Upper lobe of left lung (tissue), 6 donors: Measurements from ENCODE around the gene CDH22. TPM values are rescaled to one million over a fixed set of nuclear protein-coding genes. Genes with fewer than 3 reads are reported as not detected.

Experiments used
- ATAC-seq, 2 donors: fragments of 200-7000 bp; cut with Tn5 transposase; one replicate each; pipeline ENCODE4 v1.9.1; 2022; ENCODE audit warnings: mild to moderate bottlenecking in 2 of 2, moderate library complexity in 2 of 2; ENCODE audit not compliant: low FRiP score in 2 of 2
- DNase-seq, 2 donors: peaks; one replicate each; pipeline ENCODE4 v3.0.0-alpha.2; 2019 to 2020
- H3K27ac ChIP-seq, 4 donors: fragments of 200-600 bp; sonication (generic); one replicate each; pipeline ENCODE4 v1.5.1; 2016 to 2019
- H3K27me3 ChIP-seq, 4 donors: fragments of 200-600 bp; sonication (generic); one replicate each; pipeline ENCODE4 v1.5.1; 2017 to 2019
- H3K36me3 ChIP-seq, 4 donors: fragments of 200-600 bp; sonication (generic); one replicate each; pipeline ENCODE4 v1.5.1; 2016 to 2019
- H3K4me1 ChIP-seq, 4 donors: fragments of 200-600 bp; sonication (generic); one replicate each; pipeline ENCODE4 v1.5.1; 2018 to 2019
- H3K4me3 ChIP-seq, 4 donors: fragments of 200-600 bp; sonication (generic); one replicate each; pipeline ENCODE4 v1.5.1; 2017 to 2019; ENCODE audit warnings: mild to moderate bottlenecking in 2 of 4, moderate library complexity in 1 of 4
- H3K9me3 ChIP-seq, 4 donors: fragments of 200-600 bp; sonication (generic); one replicate each; pipeline ENCODE4 v1.5.1; 2018 to 2019
- CTCF ChIP-seq, 6 experiments: fragments of 450-650 bp in 4 of 6; fragments of 200-600 bp in 2 of 6; sonication (generic) in 2 of 6; IDR thresholded peaks; one replicate each; pipeline ENCODE4 v1.5.1; 2016 to 2019; ENCODE audit warnings: antibody characterized with exemption in 6 of 6
- EP300 ChIP-seq, 4 donors: sonication (generic); formaldehyde crosslinking; IDR thresholded peaks; one replicate each; pipeline ENCODE4 v1.5.1; 2017; ENCODE audit warnings: antibody characterized with exemption in 4 of 4, control low read depth in 2 of 4
- POLR2A ChIP-seq, 4 donors: fragments of 450-650 bp; IDR thresholded peaks; one replicate each; pipeline ENCODE4 v1.5.1; 2016 to 2017; ENCODE audit warnings: antibody characterized with exemption in 4 of 4, mild to moderate bottlenecking in 2 of 4
- POLR2AphosphoS5 ChIP-seq, 2 donors: sonication (generic); formaldehyde crosslinking; IDR thresholded peaks; one replicate each; pipeline ENCODE4 v1.5.1; 2017; ENCODE audit warnings: antibody characterized with exemption in 2 of 2
- WGBS, 2 donors: methylation state at CpG; one replicate each; pipeline ENCODE4 v1.1.5; 2017 to 2018; 5-methylcytosine and 5-hydroxymethylcytosine counted together
- total RNA-seq, 6 donors: library from RNA; depleted of rRNA in 4 of 6; stranded (reverse); fragments of >200 nt in 4 of 6; gene quantifications; one replicate each; pipeline versions ENCODE4 v1.1.0 to v1.2.1, GENCODE V29; 2016 to 2021
- donor health status: DM: no; HTN: no; CAD: no; lungs with moderate emphysema.
- donor health status: DM: no; HTN: yes; CAD: no; lungs with severe emphysema.

Gene CDH22
- total RNA-seq, 6 donors from 2014 or later: 0.10 to 0.40 (median 0.24) TPM; not detected in 2

- no peak for ATAC-seq
- Histone ChIP-seq H3K27me3 (peaks cover 0 to 3% (median 0%) of the 10 kb centered on the region in 4 donors), H3K27ac (no peak overlapping the region), H3K4me3 (no peak overlapping the region), H3K9me3 (no peaks in the 10 kb centered on the region), H3K36me3 (no peaks in the 10 kb centered on the region), H3K4me1 (no peaks in the 10 kb centered on the region)
- no peak for DNase-seq
- TF ChIP-seq CTCF (IDR thresholded peaks at IDR 0.05): no peak
- TF ChIP-seq POLR2AphosphoS5 (IDR thresholded peaks at IDR 0.05): no peak
- no peak for TF ChIP-seq POLR2A (IDR thresholded peaks at IDR 0.05)
- TF ChIP-seq EP300 (IDR thresholded peaks at IDR 0.05): no peak
- 40 to 49% methylated on average over 9 to 17 of the region's 17 CpGs for WGBS, 2 donors
Measured at GRCh38 chr20:46215913-46216707, 92.2 kb downstream of the CDH22 start.

GRCh38 chr20:46214824-46215488 lies 93.3 kb downstream of the CDH22 start:
- no peak overlapping the region for H3K4me3 ChIP-seq
- TF ChIP-seq CTCF (IDR thresholded peaks at IDR 0.05): no peak
- no peak for TF ChIP-seq POLR2A (IDR thresholded peaks at IDR 0.05)
- TF ChIP-seq POLR2AphosphoS5 (IDR thresholded peaks at IDR 0.05): no peak
- TF ChIP-seq EP300 (IDR thresholded peaks at IDR 0.05): no peak
- no peak for ATAC-seq
- peaks cover 0 to 8% (median 2%) of the 10 kb centered on the region in 4 donors for H3K27me3 ChIP-seq
- no peaks in the 10 kb centered on the region for H3K9me3 ChIP-seq
- no peak for DNase-seq
- no peaks in the 10 kb centered on the region for H3K36me3 ChIP-seq
- no peak overlapping the region for H3K27ac ChIP-seq
- WGBS, 2 donors: 55 to 62% methylated on average over 4 of the region's 4 CpGs
- no peaks in the 10 kb centered on the region for H3K4me1 ChIP-seq

- Histone ChIP-seq H3K4me1 (no peaks in the 10 kb centered on the region), H3K9me3 (no peaks in the 10 kb centered on the region), H3K27me3 (peaks cover 0 to 9% (median 3%) of the 10 kb centered on the region in 4 donors), H3K27ac (no peak overlapping the region), H3K36me3 (no peaks in the 10 kb centered on the region), H3K4me3 (no peak overlapping the region)
- peak in 1 of 2 donors; percentile 84 for ATAC-seq
- no peak for TF ChIP-seq POLR2AphosphoS5 (IDR thresholded peaks at IDR 0.05)
- TF ChIP-seq CTCF (IDR thresholded peaks at IDR 0.05): no peak
- TF ChIP-seq EP300 (IDR thresholded peaks at IDR 0.05): no peak
- no peak for TF ChIP-seq POLR2A (IDR thresholded peaks at IDR 0.05)
- WGBS, 2 donors: 69 to 70% methylated on average over 6 to 8 of the region's 8 CpGs
- no peak for DNase-seq
Measured at GRCh38 chr20:46213946-46214823, 94.1 kb downstream of the CDH22 start.

- Histone ChIP-seq H3K36me3 (no peaks in the 10 kb centered on the region), H3K9me3 (no peaks in the 10 kb centered on the region), H3K4me1 (no peaks in the 10 kb centered on the region), H3K27ac (no peak overlapping the region), H3K27me3 (peaks cover 0 to 9% (median 3%) of the 10 kb centered on the region in 4 donors), H3K4me3 (no peak overlapping the region)
- WGBS, 2 donors: 57 to 70% methylated on average over 10 to 11 of the region's 11 CpGs
- DNase-seq: no peak
- no peak for TF ChIP-seq CTCF (IDR thresholded peaks at IDR 0.05)
- no peak for TF ChIP-seq POLR2AphosphoS5 (IDR thresholded peaks at IDR 0.05)
- TF ChIP-seq POLR2A (IDR thresholded peaks at IDR 0.05): no peak
- no peak for TF ChIP-seq EP300 (IDR thresholded peaks at IDR 0.05)
- no peak for ATAC-seq
Measured at GRCh38 chr20:46212876-46213275, 95.4 kb downstream of the CDH22 start.
